Glomerular endothelial cell (primary cell): Measurements from ENCODE around the gene DIP2C. TPM values are rescaled to one million over a fixed set of nuclear protein-coding genes. Genes with fewer than 3 reads are reported as not detected.
"Not testable (repeated sequence)": the region's sequence is repeated elsewhere in the genome, so short reads cannot be mapped to it uniquely, and the experiment has no call there.

ENCODE experiments used
- DNase-seq: peaks from one replicate; pipeline ENCODE4 v3.0.0-alpha.2; 2011; ENCODE audit warnings: low read depth, low spot score; ENCODE audit errors: extremely low read depth
- total RNA-seq: library from RNA; depleted of rRNA; stranded (reverse); fragments of >200 nt; gene quantifications from 2 replicates; pipeline ENCODE4 v1.2.3, GENCODE V29; 2015

The DIP2C gene
- total RNA-seq, 1 donor from 2014 or later, result 16.5 TPM

DNA sequence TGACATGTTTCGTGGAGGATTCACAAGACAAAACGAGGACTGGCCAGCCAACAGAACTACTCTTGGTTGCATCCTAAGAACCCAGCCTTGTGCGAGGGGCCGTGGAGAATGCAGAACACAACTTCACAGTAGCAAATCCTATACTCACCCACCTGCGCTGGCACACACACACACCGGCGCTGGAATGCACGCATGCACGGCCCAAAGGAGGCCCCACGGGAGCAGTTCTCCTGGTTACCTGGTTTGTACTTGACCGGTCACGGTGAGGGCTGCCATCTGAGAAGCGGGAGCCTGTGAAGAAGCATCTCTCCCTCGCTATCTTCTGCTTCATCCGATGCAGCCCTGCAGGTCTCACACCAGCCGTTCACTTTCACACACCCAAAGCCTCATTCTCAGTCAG is 416.4 kb downstream of the DIP2C start:
- DNase-seq, result no peak

DNA sequence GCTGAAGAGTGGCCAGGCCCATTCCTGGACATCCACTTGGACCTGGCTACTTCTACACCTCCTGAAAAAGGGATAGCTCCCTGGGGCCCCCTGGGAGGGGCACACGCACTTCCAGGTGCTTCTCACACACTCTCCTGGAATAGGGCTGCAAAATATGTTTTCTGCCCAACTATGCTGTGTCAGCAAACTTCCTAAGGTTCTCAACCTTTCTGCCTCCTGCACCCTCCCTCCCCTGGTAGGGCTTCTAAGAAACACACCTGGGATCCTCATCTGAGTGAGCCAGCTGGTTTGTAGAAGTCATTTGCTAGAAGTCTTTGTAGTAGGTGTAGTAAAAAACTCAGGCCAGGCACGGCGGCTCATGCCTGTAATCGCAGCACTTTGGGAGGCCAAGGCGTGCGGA is 417.7 kb downstream of the DIP2C start:
- DNase-seq, result no peak

DNA sequence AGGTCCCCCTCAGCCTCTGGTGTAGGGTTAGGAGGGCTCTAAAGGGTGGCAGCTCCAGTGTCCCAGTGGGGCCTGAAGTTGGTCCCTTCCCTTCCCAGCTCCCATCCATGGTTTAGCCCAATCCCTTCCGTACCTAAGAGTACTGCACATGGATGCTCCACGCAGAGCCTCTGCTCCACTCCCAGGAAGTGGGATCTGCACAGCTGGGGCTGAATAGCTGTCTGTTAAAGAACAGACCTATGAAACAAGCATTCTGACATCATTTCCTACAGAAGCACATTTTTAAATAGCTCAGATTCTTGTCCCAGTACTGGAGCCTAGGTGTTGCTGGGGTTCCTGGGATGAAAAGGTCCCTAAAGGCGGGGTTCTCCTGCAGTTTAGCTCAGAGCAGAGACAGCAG is 418.3 kb downstream of the DIP2C start:
- DNase-seq, result no peak

DNA sequence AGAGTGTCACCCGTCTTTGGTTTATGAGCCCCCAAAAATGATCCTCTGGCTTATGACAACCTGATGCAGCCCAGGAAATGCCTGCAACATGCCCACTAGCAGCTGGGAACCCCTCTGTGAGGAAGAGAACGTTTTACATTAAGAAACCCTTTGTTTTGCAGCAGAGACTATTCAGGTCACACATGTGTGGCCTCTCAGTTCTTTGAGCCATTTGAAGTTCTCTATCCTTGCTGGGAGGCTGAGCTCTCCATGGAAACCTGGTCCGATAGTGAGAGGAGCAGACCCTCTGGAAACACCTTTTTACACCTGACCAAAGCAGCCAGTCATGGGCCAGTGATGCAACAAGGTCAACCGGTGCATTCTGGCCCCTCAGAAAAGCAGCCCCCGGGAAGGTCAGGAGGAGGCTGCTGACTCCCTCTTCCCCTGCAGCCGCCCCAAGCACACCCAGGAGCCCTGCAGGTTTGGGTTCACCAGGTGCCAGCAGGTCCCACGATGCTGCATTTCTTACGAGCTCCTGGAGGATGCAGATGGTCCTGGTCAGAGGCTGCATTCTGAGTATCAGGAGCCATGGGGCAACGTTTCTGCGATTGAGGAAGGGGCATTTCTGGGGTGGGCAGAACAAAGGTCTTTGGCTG is 419.9 kb downstream of the DIP2C start:
- DNase-seq, result no peak

DNA sequence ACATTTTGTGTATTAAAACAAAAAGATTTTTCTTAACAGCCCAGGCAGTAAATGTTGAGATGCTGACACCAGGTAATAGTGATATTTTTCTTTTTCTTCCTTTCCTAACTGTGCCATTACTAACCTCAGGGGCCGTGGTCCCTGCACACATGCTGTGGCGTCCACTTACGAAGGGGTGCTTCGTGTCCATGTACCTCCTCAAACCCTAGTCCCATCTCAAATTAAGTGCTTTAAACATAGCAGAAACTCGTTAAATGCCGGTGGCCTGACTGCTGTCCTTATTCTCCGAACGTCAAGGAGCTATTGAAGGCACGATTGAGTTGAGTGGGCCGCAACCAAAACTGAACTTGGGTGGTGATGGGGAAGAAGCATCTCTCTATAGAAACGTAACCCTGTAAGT is 421.8 kb downstream of the DIP2C start:
- no peak for DNase-seq

DNA sequence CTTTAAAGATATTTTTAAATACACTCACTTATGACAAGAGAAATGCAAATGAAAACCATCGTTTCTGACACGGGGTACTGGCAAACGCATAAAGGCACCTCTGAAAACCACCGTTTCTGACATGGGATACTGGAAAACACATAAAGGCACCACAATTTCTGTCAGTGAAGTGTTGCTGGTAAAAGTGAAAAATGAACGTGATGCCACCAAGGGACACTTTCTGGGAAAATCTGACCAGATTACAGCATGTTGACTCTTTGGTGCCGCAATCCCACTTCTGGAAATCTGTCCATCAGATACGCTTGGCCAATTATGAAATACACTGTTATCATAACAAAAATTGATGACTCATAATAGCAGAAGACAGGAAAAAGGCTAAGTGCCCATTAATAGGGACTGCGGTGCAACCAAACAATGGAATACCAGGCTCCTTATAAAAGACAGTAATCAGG is 422.5 kb downstream of the DIP2C start:
- DNase-seq, result peak; percentile 22

DNA sequence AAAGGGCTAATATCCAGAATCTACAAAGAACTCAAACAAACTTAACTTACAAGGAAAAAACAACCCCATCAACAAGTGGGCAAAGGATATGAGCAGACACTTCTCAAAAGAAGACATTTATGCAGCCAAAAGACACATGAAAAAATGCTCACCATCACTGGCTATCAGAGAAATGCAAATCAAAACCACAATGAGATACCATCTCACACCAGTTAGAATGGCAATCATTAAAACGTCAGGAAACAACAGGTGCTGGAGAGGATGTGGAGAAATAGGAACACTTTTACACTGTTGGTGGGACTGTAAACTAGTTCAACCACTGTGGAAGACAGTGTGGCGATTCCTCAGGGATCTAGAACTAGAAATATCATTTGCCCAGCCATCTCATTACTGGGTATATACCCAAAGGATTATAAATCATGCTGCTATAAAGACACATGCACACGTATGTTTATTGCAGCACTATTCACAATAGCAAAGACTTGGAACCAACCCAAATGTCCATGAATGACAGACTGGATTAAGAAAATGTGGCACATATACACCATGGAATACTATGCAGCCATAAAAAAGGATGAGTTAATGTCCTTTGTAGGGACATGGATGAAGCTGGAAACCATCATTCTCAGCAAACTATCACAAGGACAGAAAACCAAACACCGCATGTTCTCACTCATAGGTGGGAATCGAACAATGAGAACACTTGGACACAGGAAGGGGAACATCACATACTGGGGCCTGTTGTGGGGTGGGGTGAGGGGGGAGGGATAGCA is 423.5 kb downstream of the DIP2C start:
- not testable (repeated sequence) for DNase-seq

DNA sequence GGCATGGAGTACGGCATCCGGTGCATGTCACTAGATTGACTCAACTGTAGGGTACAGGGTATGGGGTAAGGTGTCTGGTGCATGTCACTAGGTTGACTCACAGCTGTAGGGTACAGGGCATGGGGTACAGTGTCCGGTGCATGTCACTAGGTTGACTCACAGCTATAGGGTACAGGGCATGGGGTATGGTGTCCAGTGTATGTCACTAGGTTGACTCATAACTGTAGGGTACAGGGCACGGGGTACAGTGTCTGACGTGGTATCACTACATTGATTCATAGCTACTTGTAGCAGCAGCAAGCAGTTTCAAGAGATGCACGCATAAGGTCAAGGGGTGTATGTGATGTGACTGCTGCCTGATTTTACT is 424.4 kb downstream of the DIP2C start:
- DNase-seq, result not testable (repeated sequence)

DNA sequence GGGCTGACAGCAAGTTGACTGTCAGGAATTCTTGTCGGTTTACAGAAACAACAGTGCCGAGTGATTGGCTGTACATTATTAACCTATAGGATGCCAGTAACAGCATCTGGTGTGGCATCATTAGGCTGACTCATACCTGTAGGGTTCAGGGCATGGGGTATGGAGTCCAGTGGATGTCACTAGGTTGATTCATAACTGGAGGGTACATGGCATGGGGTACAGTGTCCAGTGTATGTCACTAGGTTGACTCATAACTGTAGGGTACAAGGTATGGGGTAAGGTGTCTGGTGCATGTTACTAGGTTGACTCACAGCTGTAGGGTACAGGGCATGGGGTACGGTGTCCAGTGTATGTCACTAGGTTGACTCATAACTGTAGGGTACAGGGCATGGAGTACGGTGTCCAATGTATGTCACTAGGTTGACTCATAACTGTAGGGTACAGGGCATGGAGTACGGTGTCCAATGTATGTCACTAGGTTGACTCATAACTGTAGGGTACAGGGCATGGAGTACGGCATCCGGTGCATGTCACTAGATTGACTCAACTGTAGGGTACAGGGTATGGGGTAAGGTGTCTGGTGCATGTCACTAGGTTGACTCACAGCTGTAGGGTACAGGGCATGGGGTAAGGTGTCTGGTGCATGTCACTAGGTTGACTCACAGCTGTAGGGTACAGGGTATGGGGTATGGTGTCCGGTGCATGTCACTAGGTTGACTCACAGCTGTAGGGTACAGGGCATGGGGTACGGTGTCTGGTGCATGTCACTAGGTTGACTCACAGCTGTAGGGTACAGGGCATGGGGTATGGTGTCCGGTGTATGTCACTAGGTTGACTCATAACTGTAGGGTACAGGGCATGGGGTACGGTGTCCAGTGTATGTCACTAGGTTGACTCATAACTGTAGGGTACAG is 425.1 kb downstream of the DIP2C start:
- not testable (repeated sequence) for DNase-seq

DNA sequence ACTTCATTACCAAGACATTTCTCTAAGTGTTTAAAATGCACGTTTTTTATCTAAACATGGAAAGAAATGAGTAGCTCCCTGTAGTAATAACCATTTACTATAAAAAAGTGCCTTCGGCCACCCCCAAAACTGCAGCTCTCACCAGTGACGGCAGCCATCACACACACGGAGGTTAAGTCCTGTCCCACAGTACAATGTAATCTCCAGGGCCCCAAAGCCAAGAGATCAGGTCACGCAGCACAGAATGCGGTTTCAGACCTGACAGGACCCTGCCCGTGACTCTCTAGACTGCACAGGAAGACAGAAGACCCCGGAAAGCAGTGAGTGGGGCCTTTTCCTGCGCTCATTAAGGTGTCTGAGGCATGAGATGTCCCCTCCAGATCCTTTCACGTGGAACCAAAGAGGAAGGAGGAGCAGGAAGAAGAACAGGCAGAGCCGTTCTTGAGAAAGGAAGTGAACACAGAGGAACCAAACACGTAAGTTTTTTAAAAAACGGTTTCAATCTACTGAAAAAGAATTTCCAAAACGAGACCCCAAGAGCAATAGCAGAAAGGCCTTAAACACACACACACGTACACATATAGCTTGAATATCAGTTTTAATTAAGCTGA is 428.5 kb downstream of the DIP2C start:
- DNase-seq, result no peak

DNA sequence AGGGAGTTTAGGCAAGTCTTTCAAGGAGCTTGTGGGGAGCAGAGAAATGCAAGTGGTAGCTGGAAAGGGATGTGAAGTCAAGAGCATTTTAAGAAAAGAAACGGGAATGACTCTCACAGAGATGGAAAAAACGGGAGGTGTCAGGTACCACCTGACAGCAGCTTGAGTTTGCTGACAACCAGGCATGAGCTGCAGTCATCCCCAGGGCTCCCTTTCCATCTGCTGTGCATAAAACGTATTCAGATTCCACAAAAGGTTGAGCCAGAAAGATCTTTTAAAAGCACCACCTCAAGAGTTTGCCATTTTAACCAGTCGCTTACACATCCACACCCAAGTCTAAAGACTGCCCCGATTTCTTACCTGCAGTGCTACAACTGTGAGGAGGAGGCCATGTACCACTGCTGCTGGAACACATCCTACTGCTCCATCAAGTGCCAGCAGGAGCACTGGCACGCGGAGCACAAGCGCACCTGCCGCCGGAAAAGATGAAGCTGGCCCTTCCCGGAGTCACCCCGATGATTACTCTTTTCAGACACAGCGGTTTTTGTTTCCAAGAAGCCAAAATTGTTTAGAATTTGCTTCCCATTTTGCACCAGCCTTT is 437.4 kb downstream of the DIP2C start:
- DNase-seq, result no peak

DNA sequence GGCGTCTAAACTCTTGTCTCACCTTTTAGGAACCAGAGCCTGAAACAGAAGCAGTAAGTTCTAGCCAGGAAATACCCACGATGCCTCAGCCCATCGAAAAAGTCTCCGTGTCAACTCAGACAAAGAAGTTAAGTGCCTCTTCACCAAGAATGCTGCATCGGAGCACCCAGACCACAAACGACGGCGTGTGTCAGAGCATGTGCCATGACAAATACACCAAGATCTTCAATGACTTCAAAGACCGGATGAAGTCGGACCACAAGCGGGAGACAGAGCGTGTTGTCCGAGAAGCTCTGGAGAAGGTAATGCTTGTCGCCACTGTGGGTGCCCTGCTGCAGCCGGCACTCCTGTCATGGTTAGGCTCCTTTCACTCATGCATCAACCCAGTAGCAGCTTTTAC is 441.2 kb downstream of the DIP2C start:
- no peak for DNase-seq

DNA sequence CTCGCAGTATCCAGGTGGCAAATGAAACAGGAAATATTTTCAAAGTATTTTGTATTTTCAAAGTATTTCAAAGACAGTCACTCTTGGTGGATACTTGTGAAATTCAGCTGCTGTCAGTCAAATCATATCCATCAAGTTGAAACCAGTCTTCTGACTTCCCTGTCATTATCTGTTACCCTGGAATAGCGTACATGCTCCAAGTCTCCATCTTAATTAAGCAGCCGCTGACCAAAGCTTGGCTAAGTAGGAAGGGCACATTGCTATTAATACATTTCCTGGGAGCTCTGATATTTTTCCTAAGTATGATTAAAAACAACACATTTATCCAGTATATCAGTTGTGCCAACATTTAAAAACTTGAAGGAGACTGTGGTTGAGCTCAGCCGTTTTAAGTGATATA is 442.0 kb downstream of the DIP2C start:
- DNase-seq, result no peak

DNA sequence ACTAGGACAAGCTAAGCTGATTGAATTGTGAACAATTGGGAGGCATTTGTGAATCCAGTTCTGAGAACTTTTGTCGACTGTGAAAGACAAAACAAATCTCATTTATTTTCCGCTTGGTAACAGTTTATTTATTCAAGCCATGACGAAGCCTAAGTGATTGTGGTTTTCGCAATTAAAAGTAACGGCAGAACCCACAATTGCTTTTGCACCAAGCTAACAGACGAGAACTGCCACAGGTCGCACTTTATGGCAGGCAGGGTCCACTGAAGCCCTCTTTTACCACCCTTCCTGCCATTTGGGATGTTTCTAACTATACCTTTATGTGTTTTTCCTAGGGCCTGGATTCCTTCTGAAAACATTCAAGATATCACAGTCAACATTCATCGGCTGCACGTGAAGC is 443.0 kb downstream of the DIP2C start:
- no peak for DNase-seq

DNA sequence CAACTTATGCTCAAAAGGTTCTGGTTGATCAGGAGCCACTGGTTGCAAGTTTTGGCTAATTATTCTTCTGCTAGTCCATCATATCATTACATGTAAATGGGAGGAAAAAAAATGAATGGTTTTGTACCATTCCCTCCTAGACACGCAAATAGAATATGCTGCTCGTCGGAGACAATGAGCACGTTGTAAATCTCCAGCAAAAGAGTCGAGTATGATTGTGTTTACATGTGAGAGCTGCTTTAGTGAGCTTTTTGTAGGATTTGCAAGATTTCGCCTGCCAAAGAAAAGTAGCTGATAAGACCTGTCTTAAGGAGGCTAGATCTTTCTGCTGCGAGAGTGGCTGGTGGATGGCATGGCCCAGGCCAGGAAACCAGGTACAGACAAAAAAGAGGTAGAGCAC is 445.2 kb downstream of the DIP2C start:
- DNase-seq, result no peak

DNA sequence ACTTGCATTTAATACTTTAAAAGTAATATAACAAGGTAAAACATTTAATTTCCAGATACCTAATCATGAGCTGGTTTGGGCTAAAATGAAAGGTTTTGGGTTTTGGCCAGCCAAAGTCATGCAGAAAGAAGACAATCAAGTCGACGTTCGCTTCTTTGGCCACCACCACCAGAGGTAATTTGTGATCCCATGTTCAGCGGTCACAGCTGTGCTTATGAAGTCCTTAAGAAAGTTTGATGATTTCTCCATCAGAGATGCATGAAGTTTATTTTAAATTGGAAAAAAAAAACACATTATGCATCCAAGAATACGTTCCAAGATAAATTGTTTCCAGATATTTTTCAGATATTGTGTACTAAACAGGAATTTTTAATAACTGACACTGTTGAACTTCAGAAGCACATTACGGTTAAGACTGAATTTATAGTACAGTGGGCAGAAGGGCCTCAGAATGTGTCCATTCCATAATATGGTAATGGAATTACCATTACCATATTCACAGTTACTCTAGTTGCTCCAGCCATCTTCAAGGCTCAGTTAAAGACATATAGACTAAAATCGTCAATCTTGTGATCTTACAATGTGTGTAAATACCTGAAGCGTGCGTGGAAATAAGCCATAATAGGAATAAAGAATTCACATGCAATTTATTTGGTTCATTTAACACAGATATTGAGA is 447.4 kb downstream of the DIP2C start:
- no peak for DNase-seq

DNA sequence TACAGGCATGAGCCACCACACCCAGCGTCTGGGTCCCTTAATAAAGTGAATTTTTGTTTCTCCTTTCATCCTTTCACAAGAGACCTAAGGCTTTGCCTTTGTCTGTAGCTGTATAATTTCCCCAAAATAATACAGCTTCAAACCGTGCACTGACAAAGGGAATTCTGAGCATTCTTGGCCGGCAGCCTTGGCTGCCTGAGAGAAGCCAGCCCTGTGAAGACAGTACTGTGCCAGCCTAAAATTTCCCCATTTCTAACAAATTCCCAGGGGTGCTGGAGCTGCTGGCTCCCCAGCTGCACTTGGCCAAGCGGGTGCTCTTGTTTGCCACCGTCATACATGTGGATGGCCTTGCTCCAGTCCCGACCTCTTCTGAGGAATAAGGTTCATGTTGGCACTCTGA is 448.0 kb downstream of the DIP2C start:
- no peak for DNase-seq

DNA sequence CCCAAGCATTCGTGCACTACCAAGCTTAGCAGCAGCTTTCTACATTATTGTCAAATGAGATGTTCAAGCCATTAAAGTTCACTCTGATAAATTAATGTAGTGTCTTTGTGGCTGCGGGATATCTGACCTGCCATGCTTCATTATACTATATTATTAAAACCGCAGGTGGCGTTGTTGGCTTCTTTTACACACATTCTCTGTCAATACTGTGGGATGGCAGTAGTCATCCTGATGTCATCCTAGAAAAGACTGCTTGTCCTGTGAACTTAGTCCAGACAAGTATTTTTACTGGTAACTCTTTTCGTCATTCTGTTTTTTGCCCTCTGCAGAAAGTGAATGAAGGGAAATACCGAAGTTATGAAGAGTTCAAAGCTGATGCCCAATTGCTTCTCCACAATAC is 450.4 kb downstream of the DIP2C start:
- no peak for DNase-seq

DNA sequence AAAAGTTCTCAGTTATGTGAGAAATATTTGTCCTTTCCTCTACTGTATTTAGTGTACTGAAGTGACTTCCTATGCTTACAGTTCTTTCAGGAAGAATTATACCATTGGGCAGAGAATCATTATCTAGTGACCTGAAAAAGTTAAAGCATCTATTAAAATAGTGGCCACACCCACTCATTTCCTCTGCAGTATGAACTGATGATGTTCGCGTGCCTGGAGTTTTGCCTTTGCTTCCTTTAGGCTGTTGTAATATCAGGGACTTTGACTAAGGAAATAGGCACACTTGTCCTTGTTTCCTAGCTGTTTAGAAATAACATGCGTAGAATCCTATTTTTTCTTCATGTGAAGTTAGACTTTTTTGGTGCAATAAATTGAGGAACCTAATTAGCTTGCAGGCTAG is 453.6 kb downstream of the DIP2C start:
- DNase-seq, result no peak
